Heart left ventricle (tissue), 13 donors: Measurements from ENCODE around the gene CYB5B.

Source experiments
- CTCF ChIP-seq, 12 donors: fragments of 200-600 bp; sonication (generic) in 4 of 12; IDR thresholded peaks; one replicate each; pipeline versions ENCODE4 v1.5.0 to v1.8.0; 2018 to 2022; ENCODE audit warnings: antibody characterized with exemption in 12 of 12, mild to moderate bottlenecking in 5 of 12
- POLR2A ChIP-seq, 2 donors: fragments of 450-650 bp; IDR thresholded peaks; one replicate each; pipeline ENCODE4 v1.6.1; 2017; ENCODE audit warnings: antibody characterized with exemption in 2 of 2, mild to moderate bottlenecking in 2 of 2, moderate library complexity in 2 of 2
- donor health status: ischemic (EF 13 %, LVEDD 7.1; RV severe dilation, severe dysfunction).
- donor health status: DM: no; HTN: yes; CAD: no.
- donor health status: DM: no; HTN: no; CAD: no.
- donor health status: ischemic (EF 25% LVEDD 6.9; RV normal size, moderate dysfunction).
- donor health status: ischemic (EF 25% LVEDD 5.7; RV mildly dilated, moderate dysfunction).
- donor health status: ischemic (EF 35%, LVEDD 5.7; RV mildly dilated, moderate dysfunction).
- donor health status: nonischemic (EF 11% LVEDD 7.7; RV severe dilation, severe dysfunction).
- donor health status: DM: yes; HTN: yes; CAD: no.
- donor health status: PGD.
- donor health status: ischemic (EF 29% LVEDD 5.4; RV normal size, mild dysfunction).
- donor health status: nonischemic (EF 23%, LVEDD 6.1; RV moderate dilation, normal function).

DNA sequence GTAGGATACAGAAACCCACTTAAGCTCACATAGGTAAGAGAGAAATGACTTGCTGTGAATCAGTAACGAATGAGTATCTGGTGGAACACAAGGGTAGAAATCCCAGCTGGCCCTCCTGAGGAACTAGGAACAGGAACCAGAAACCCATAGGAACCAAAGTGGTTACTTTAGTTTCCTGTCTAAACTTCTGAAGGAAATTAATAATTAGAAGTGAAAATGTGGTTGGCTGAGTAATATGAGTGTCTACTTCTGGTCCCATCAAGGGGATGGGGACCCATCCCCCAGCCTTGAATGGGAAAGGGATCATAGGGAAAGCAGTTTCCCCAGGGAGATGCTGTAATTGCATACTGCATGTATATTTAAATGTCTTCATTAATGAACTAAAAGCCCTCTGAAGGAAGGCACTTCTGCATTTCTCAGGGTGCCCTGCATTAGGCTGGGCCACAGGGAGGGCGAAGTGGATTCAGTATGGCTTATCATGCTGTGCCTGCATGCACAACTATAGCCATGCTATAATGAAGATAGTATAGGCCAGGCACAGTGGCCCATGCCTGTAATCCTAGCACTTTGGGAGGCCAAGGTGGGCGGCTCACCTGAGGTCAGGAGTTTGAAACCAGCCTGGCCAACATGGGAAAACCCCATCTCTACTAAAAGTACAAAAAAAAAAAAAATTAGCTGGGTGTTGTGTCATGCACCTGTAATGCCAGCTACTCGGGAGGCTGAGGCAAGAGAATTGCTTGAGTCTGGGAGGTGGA lies 45.6 kb downstream of the CYB5B start:
- TF ChIP-seq CTCF (IDR thresholded peaks at IDR 0.05) (no peak), POLR2A (IDR thresholded peaks at IDR 0.05) (no peak)
